HCT116 (cell line): ENCODE measurements around the gene ZC3H13. TPM values are rescaled to one million over a fixed set of nuclear protein-coding genes. Genes with fewer than 3 reads are reported as not detected.

Source experiments
- ATAC-seq: fragments of 200-7000 bp; cut with Tn5 transposase; 2 replicates; pipeline ENCODE4 v1.9.1; 2020; ENCODE audit warnings: mild to moderate bottlenecking, moderate library complexity
- BruUV-seq: library from RNA; stranded (reverse); fragments of 400-500 nt; replicated peaks from 2 replicates; lab custom pipeline; 2021; lab: Mats Ljungman, UMichigan
- CTCF ChIA-PET: fragments of 300-600 bp; sonication (Branson Sonifier 250); formaldehyde crosslinking; loops from one replicate; lab custom pipeline; 2021; ENCODE audit warnings: antibody characterized with exemption; lab: Charles Lee
- POLR2A ChIA-PET: fragments of 300-600, 350-600 bp; sonication (Branson Sonifier 250); formaldehyde crosslinking; loops from one replicate; lab custom pipeline; 2021; ENCODE audit warnings: antibody characterized with exemption; lab: Charles Lee
- RAD21 ChIA-PET, 2 experiments: fragments of 300-600 bp; sonication (Branson Sonifier 250); formaldehyde crosslinking; loops; one replicate each; lab custom pipeline; 2023; ENCODE audit warnings: low total read pairs in 2 of 2; ENCODE audit not compliant: uncharacterized antibody in 2 of 2, unreplicated experiment in 2 of 2, low non-redundant PET in 1 of 2; lab: Charles Lee
- DNase-seq: peaks from one replicate; pipeline ENCODE4 v3.0.0-alpha.2; 2010; ENCODE audit warnings: low read depth, low spot score
- H2AFZ ChIP-seq: fragments of 200-600 bp; shearing (Covaris generic), sonication (generic); 2 replicates; pipeline ENCODE4 v1.6.1; 2017; ENCODE audit warnings: low read depth, mixed run types, mixed read lengths, antibody characterized with exemption, low read length; ENCODE audit not compliant: poor library complexity, severe bottlenecking
- H3K27ac ChIP-seq: 2 replicates; pipeline ENCODE4 v1.5.1; 2012; ENCODE audit warnings: low read depth, low read length
- H3K27me3 ChIP-seq: fragments of 200-600 bp; sonication (generic); 2 replicates; pipeline ENCODE4 v1.6.1; 2016; ENCODE audit warnings: mixed run types, low read length, mixed read lengths; ENCODE audit not compliant: insufficient read depth
- H3K36me3 ChIP-seq, 2 experiments: fragments of 200-500 bp in 1 of 2; fragments of 200-600 bp in 1 of 2; sonication (Bioruptor generic) in 1 of 2; sonication (generic) in 1 of 2; 2 replicates each; pipeline versions ENCODE4 v1.5.1 to v1.6.1; 2014 to 2016; ENCODE audit warnings: low read length in 2 of 2, inconsistent platforms in 1 of 2, mixed read lengths in 1 of 2, mixed run types in 1 of 2; ENCODE audit not compliant: insufficient read depth in 2 of 2, control insufficient read depth in 1 of 2
- H3K4me1 ChIP-seq, 2 experiments: fragments of 200-600 bp in 1 of 2; sonication (generic) in 1 of 2; 2 replicates each; pipeline versions ENCODE4 v1.5.1 to v1.6.1; 2012 to 2017; ENCODE audit warnings: low read length in 2 of 2, inconsistent platforms in 1 of 2, mild to moderate bottlenecking in 1 of 2, mixed read lengths in 1 of 2, mixed run types in 1 of 2, moderate library complexity in 1 of 2; ENCODE audit not compliant: insufficient read depth in 2 of 2, control insufficient read depth in 1 of 2
- H3K4me2 ChIP-seq: fragments of 200-600 bp; sonication (generic); 2 replicates; pipeline ENCODE4 v1.6.1; 2017; ENCODE audit warnings: mixed run types, low read length, mixed read lengths
- H3K4me3 ChIP-seq, 2 experiments: fragments of 200-600 bp in 1 of 2; sonication (generic) in 1 of 2; replicated peaks in 1 of 2; 2 replicates each; pipeline ENCODE4 v1.5.1; 2011 to 2016; ENCODE audit warnings: low read length in 2 of 2, control low read depth in 1 of 2, low read depth in 1 of 2, mild to moderate bottlenecking in 1 of 2, mixed read lengths in 1 of 2, mixed run types in 1 of 2
- H3K79me2 ChIP-seq: fragments of 200-600 bp; sonication (generic); 2 replicates; pipeline ENCODE4 v1.6.1; 2017; ENCODE audit warnings: mild to moderate bottlenecking, mixed run types, low read length, moderate library complexity, mixed read lengths; ENCODE audit not compliant: insufficient read depth
- H3K9ac ChIP-seq: fragments of 200-600 bp; sonication (generic); 2 replicates; pipeline ENCODE4 v1.6.1; 2016; ENCODE audit warnings: low read length, mixed read lengths
- H3K9me2 ChIP-seq: fragments of 200-600 bp; sonication (generic), shearing (Covaris generic); 2 replicates; pipeline ENCODE4 v1.6.1; 2017; ENCODE audit warnings: mixed run types, mild to moderate bottlenecking, moderate library complexity; ENCODE audit not compliant: insufficient read depth
- H3K9me3 ChIP-seq, 2 experiments: fragments of 200-500 bp in 1 of 2; fragments of 200-600 bp in 1 of 2; sonication (Bioruptor generic) in 1 of 2; sonication (generic) in 1 of 2; 2 replicates each; pipeline ENCODE4 v1.6.1; 2014 to 2017; ENCODE audit warnings: low read length in 2 of 2, mixed read lengths in 2 of 2, inconsistent platforms in 1 of 2, low read depth in 1 of 2, mild to moderate bottlenecking in 1 of 2, mixed run types in 1 of 2, moderate library complexity in 1 of 2; ENCODE audit not compliant: control insufficient read depth in 1 of 2, insufficient read depth in 1 of 2
- H4K20me1 ChIP-seq: fragments of 200-600 bp; sonication (generic), shearing (Covaris generic); 2 replicates; pipeline ENCODE4 v1.6.1; 2017; ENCODE audit warnings: mixed run types, mild to moderate bottlenecking, moderate library complexity; ENCODE audit not compliant: insufficient read depth
- CTCF ChIP-seq, 3 experiments: fragments of 200-600 bp in 1 of 3; sonication (generic) in 1 of 3; IDR thresholded peaks in 2 of 3; conservative IDR thresholded peaks in 1 of 3; 2 replicates each; pipeline ENCODE4 v1.5.1; 2012 to 2017; ENCODE audit warnings: low read depth in 2 of 3, low read length in 2 of 3, antibody characterized with exemption in 1 of 3, borderline replicate concordance in 1 of 3, control low read depth in 1 of 3, mild to moderate bottlenecking in 1 of 3, mixed read lengths in 1 of 3, mixed run types in 1 of 3, moderate library complexity in 1 of 3; ENCODE audit not compliant: insufficient read depth in 1 of 3
- EGR1 ChIP-seq: IDR thresholded peaks from 2 replicates; pipeline ENCODE4 v1.6.1; 2012; ENCODE audit warnings: low read depth
- ELF1 ChIP-seq: IDR thresholded peaks from 2 replicates; pipeline ENCODE4 v1.6.1; 2012; ENCODE audit warnings: low read depth, borderline replicate concordance
- EZH2 ChIP-seq: fragments of 200-600 bp; sonication (generic); IDR thresholded peaks from 2 replicates; pipeline ENCODE4 v1.6.1; 2017; ENCODE audit warnings: antibody characterized with exemption, mixed run types
- POLR2A ChIP-seq: IDR thresholded peaks from 2 replicates; pipeline ENCODE4 v1.7.0; 2011; ENCODE audit warnings: borderline replicate concordance; ENCODE audit not compliant: insufficient read depth, insufficient read length; ENCODE audit errors: extremely low read depth
- POLR2AphosphoS5 ChIP-seq: IDR thresholded peaks from 2 replicates; pipeline ENCODE4 v1.6.1; 2011; ENCODE audit warnings: mild to moderate bottlenecking, low read depth, low read length, moderate library complexity
- REST ChIP-seq: IDR thresholded peaks from 2 replicates; pipeline ENCODE4 v1.6.1; 2012; ENCODE audit warnings: low read depth
- SIN3A ChIP-seq: IDR thresholded peaks from 2 replicates; pipeline ENCODE4 v1.6.1; 2012; ENCODE audit warnings: low read depth
- SRF ChIP-seq: IDR thresholded peaks from 2 replicates; pipeline ENCODE4 v1.6.1; 2012; ENCODE audit warnings: low read depth
- YY1 ChIP-seq: IDR thresholded peaks from 2 replicates; pipeline ENCODE4 v1.6.1; 2011; ENCODE audit warnings: low read length, low read depth, moderate library complexity, mild to moderate bottlenecking; ENCODE audit not compliant: insufficient replicate concordance; ENCODE audit errors: extremely low read depth
- ZBTB33 ChIP-seq: IDR thresholded peaks from 2 replicates; pipeline ENCODE4 v1.6.1; 2011; ENCODE audit warnings: mild to moderate bottlenecking, low read length, moderate library complexity; ENCODE audit not compliant: insufficient replicate concordance; ENCODE audit errors: extremely low read depth
- ZFX ChIP-seq: fragments of 450-650 bp; IDR thresholded peaks from 2 replicates; pipeline ENCODE4 v1.6.1; 2017
- ZNF274 ChIP-seq: fragments of 200-500 bp; sonication (Bioruptor generic); IDR thresholded peaks from 2 replicates; pipeline ENCODE4 v1.6.1; 2014; ENCODE audit warnings: mild to moderate bottlenecking, low read depth, low read length, inconsistent platforms
- intact Hi-C: fragments of 100-400 bp; cut with micrococcal nuclease; formaldehyde crosslinking; loops from 2 replicates; pipeline ENCODE4 v1.10.0; 2022
- total RNA-seq: library from RNA; stranded (reverse); gene quantifications from one replicate; pipeline ENCODE4 v1.2.1, GENCODE V29; 2021; ENCODE audit not compliant: unreplicated experiment
- TF ChIP-seq, protein P1 (sequence below): IDR thresholded peaks from 2 replicates; pipeline ENCODE4 v1.6.1; 2012
- TF ChIP-seq, protein P2 (sequence below): IDR thresholded peaks from 2 replicates; pipeline ENCODE4 v1.6.1; 2012

Gene ZC3H13
- total RNA-seq, 1 experiment from 2014 or later = 37.9 TPM

DNA sequence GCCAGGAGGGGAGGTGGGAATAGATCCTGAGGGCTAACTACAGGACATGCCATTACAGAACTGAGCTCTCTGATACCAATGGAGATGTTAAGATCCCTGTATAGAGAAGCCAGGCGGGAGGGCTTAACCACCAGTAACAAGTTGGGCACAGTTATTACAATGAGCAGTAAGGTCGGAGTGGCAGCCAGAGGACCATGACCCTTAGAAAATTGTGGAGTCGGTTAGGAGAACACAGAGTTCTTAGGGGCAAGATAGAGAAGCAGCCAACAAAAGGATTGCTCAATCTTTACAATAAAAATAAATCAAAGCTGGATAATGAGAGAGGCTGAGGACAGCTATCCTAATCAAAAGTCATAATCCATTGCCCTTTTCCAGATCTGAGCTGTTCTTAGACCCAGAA, 41.9 kb upstream of the ZC3H13 start (continued):
- TF ChIP-seq, protein P1, sequence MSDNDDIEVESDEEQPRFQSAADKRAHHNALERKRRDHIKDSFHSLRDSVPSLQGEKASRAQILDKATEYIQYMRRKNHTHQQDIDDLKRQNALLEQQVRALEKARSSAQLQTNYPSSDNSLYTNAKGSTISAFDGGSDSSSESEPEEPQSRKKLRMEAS = no peak
- TF ChIP-seq EZH2 (no peak), YY1 (no peak)

GRCh38 chr13:46088821-46089562, 36.4 kb upstream of the ZC3H13 start:
- DNase-seq = no peak
- H3K9me3 ChIP-seq = no peaks in the 10 kb centered on the region
- no peaks in the 10 kb centered on the region for H3K9me2 ChIP-seq
- no peak overlapping the region for H3K4me3 ChIP-seq
- H3K27me3 ChIP-seq = no peaks in the 10 kb centered on the region; the same call in 1 of the 2 replicates
- RAD21 ChIA-PET = no interaction called here
- H3K9ac ChIP-seq = no peak overlapping the region
- POLR2A ChIA-PET = no interaction called here
- TF ChIP-seq YY1 (no peak), POLR2AphosphoS5 (no peak), CTCF (IDR thresholded peaks at IDR 0.05 in 2 of 3, conservative IDR thresholded peaks at IDR 0.05 in 1 of 3; ENCODE audit: borderline replicate concordance in 1 of 3, insufficient read depth in 1 of 3, low read depth in 2 of 3, low read length in 2 of 3) (no peak), ZFX (no peak), ZNF274 (no peak), SIN3A (no peak), POLR2A (no peak), ELF1 (no peak), REST (no peak), ZBTB33 (no peak), SRF (no peak), EGR1 (no peak)
- TF ChIP-seq, protein P2, sequence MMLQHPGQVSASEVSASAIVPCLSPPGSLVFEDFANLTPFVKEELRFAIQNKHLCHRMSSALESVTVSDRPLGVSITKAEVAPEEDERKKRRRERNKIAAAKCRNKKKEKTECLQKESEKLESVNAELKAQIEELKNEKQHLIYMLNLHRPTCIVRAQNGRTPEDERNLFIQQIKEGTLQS = no peak
- TF ChIP-seq, protein P1 = no peak
- no peaks in the 10 kb centered on the region for H3K36me3 ChIP-seq
- ATAC-seq = no peak
- no peak overlapping the region for H3K27ac ChIP-seq
- no peak overlapping the region for H3K4me2 ChIP-seq
- no peaks in the 10 kb centered on the region for H3K79me2 ChIP-seq
- no peaks in the 10 kb centered on the region for H4K20me1 ChIP-seq
- intact Hi-C loops = no loop called here
- H3K4me1 ChIP-seq = no peaks in the 10 kb centered on the region
- CTCF ChIA-PET = interaction anchor here (1.4 kb wide), 1 partner anchor 37 kb away, joined by 4 read pairs; no protein-coding TSS in a partner anchor
- no peak overlapping the region for H2AFZ ChIP-seq
- no TSS peak for BruUV-seq
